ENCODE data around the gene GRID1. TPM values are rescaled to one million over a fixed set of nuclear protein-coding genes. Genes with fewer than 3 reads are reported as not detected.

GRID1 gene
- total and polyA plus RNA-seq, 5 donors, result 0.06 to 1.8 (median 0.29) TPM

GRCh38 chr10:85861513-85862197 lies 504.9 kb downstream of the GRID1 start:
- no peaks in the 10 kb centered on the region for H3K4me1 ChIP-seq (ENCODE audit: control insufficient read depth, insufficient read depth, low read length)
- WGBS, result 70% methylated on average over 3 of the region's 3 CpGs
- H3K27me3 ChIP-seq (ENCODE audit: control insufficient read depth, insufficient read depth), result no peaks in the 10 kb centered on the region
- H3K4me3 ChIP-seq (ENCODE audit: low read length), result no peak overlapping the region
- DNase-seq, result no peak
- no peak for ATAC-seq
- no peak overlapping the region for H3K27ac ChIP-seq (ENCODE audit: low read length)
- intact Hi-C loops (cut with DNase I), result no loop called here
- H3K9me3 ChIP-seq (ENCODE audit: control insufficient read depth, low read length), result no peaks in the 10 kb centered on the region

GRCh38 chr10:85859859-85860258 lies 506.7 kb downstream of the GRID1 start:
- H3K27ac ChIP-seq (ENCODE audit: low read length), result no peak overlapping the region

GRCh38 chr10:85858776-85859515 lies 507.6 kb downstream of the GRID1 start:
- no peak overlapping the region for H3K27ac ChIP-seq (ENCODE audit: low read length)
- ATAC-seq (no peak), DNase-seq (no peak)
- no peak overlapping the region for H3K4me3 ChIP-seq (ENCODE audit: low read length)
- no peaks in the 10 kb centered on the region for H3K9me3 ChIP-seq (ENCODE audit: control insufficient read depth, low read length)
- WGBS, result 88% methylated on average over 3 of the region's 3 CpGs
- no peaks in the 10 kb centered on the region for H3K4me1 ChIP-seq (ENCODE audit: control insufficient read depth, insufficient read depth, low read length)
- H3K27me3 ChIP-seq (ENCODE audit: control insufficient read depth, insufficient read depth), result no peaks in the 10 kb centered on the region
- intact Hi-C loops (cut with DNase I), result no loop called here

More at GRCh38 chr10:85859859-85860258, 506.7 kb downstream of the GRID1 start:
- ATAC-seq, result no peak
- intact Hi-C loops (cut with DNase I), result no loop called here
- H3K4me3 ChIP-seq (ENCODE audit: low read length), result no peak overlapping the region
- H3K9me3 ChIP-seq (ENCODE audit: control insufficient read depth, low read length), result no peaks in the 10 kb centered on the region
- 77% methylated on average over 2 of the region's 2 CpGs for WGBS
- H3K27me3 ChIP-seq (ENCODE audit: control insufficient read depth, insufficient read depth), result no peaks in the 10 kb centered on the region
- H3K4me1 ChIP-seq (ENCODE audit: control insufficient read depth, insufficient read depth, low read length), result no peaks in the 10 kb centered on the region
- DNase-seq, result no peak

- intact Hi-C loops (cut with DNase I), result no loop called here
- DNase-seq (no peak), ATAC-seq (no peak)
- Histone ChIP-seq H3K4me3 (ENCODE audit: low read length) (no peak overlapping the region), H3K9me3 (ENCODE audit: control insufficient read depth, low read length) (no peaks in the 10 kb centered on the region), H3K4me1 (ENCODE audit: control insufficient read depth, insufficient read depth, low read length) (no peaks in the 10 kb centered on the region), H3K27ac (ENCODE audit: low read length) (no peak overlapping the region), H3K27me3 (ENCODE audit: control insufficient read depth, insufficient read depth) (no peaks in the 10 kb centered on the region)
- WGBS, result 92% methylated on average over 3 of the region's 3 CpGs
These were observed 508.8 kb downstream of the GRID1 start for GRCh38 chr10:85857791-85858190.

- H3K27ac ChIP-seq (ENCODE audit: low read length), result no peak overlapping the region
- no peaks in the 10 kb centered on the region for H3K4me1 ChIP-seq (ENCODE audit: control insufficient read depth, insufficient read depth, low read length)
- H3K4me3 ChIP-seq (ENCODE audit: low read length), result no peak overlapping the region
- ATAC-seq, result no peak
- H3K27me3 ChIP-seq (ENCODE audit: control insufficient read depth, insufficient read depth), result no peaks in the 10 kb centered on the region
- DNase-seq, result no peak
- WGBS, result 83% methylated on average over 9 of the region's 9 CpGs
- intact Hi-C loops (cut with DNase I), result no loop called here
- H3K9me3 ChIP-seq (ENCODE audit: control insufficient read depth, low read length), result no peaks in the 10 kb centered on the region
These were observed 509.3 kb downstream of the GRID1 start for GRCh38 chr10:85857305-85857704.

GRCh38 chr10:85851934-85852333 lies 514.7 kb downstream of the GRID1 start:
- Histone ChIP-seq H3K9me3 (ENCODE audit: control insufficient read depth, low read length) (no peaks in the 10 kb centered on the region), H3K27ac (ENCODE audit: low read length) (no peak overlapping the region), H3K4me3 (ENCODE audit: low read length) (no peak overlapping the region), H3K27me3 (ENCODE audit: control insufficient read depth, insufficient read depth) (no peaks in the 10 kb centered on the region), H3K4me1 (ENCODE audit: control insufficient read depth, insufficient read depth, low read length) (no peaks in the 10 kb centered on the region)
- WGBS, result 82% methylated on average over 6 of the region's 6 CpGs
- intact Hi-C loops (cut with DNase I), result no loop called here
- no peak for DNase-seq
- ATAC-seq, result no peak

DNA sequence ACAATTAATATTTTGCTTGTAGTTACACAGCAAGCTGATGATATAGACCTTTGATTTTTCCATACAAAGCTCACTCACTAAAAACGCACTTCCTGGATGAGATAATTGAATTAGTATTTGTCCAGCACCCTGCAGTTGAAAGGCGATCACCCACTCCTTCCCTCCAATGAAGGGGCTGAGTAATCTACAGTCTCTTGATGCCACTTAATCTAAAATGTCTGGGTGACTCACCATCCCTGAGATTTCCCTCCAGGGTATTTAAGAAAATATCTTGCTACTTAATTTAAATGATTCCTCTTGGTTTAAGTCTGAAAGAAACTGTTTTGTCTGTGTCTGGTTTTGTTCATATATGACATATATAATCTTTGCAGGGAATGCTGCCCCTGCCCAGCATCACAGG lies 515.3 kb downstream of the GRID1 start:
- ATAC-seq, result no peak
- Histone ChIP-seq H3K4me3 (ENCODE audit: low read length) (no peak overlapping the region), H3K4me1 (ENCODE audit: control insufficient read depth, insufficient read depth, low read length) (no peaks in the 10 kb centered on the region), H3K27ac (ENCODE audit: low read length) (no peak overlapping the region), H3K27me3 (ENCODE audit: control insufficient read depth, insufficient read depth) (no peaks in the 10 kb centered on the region), H3K9me3 (ENCODE audit: control insufficient read depth, low read length) (no peaks in the 10 kb centered on the region)
- no peak for DNase-seq
- intact Hi-C loops (cut with DNase I), result no loop called here
- WGBS, result 62% methylated on average over 2 of the region's 2 CpGs

- ATAC-seq, result no peak
- no peak overlapping the region for H3K27ac ChIP-seq (ENCODE audit: low read length)
- DNase-seq, result no peak
- intact Hi-C loops (cut with DNase I), result no loop called here
- WGBS, result 94% methylated on average over 3 of the region's 3 CpGs
- no peaks in the 10 kb centered on the region for H3K27me3 ChIP-seq (ENCODE audit: control insufficient read depth, insufficient read depth)
- no peaks in the 10 kb centered on the region for H3K9me3 ChIP-seq (ENCODE audit: control insufficient read depth, low read length)
- H3K4me1 ChIP-seq (ENCODE audit: control insufficient read depth, insufficient read depth, low read length), result no peaks in the 10 kb centered on the region
- no peak overlapping the region for H3K4me3 ChIP-seq (ENCODE audit: low read length)
These were observed 515.9 kb downstream of the GRID1 start for GRCh38 chr10:85850736-85851135.

DNA sequence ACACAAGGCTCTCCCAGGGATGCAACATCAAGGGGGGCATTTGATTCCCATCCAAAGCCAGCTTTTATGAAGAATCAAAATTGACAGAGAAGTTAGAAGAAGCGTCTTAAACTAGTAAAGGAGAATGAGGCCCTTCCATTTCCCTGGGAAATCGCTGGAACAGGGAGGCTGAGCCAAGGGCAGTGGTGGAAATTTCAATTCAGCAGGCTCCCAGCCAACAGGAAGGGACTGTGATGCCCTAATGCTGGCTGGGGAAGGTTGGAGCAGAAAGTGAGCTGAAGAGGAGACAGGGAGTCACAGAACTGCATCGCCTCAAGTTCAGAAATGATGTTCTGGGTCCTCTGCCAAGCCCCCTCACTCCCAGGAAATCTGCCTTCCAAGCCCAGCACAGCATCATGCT lies 517.3 kb downstream of the GRID1 start:
- H3K4me1 ChIP-seq (ENCODE audit: control insufficient read depth, insufficient read depth, low read length), result no peaks in the 10 kb centered on the region
- H3K27ac ChIP-seq (ENCODE audit: low read length), result no peak overlapping the region
- intact Hi-C loops (cut with DNase I), result no loop called here
- H3K9me3 ChIP-seq (ENCODE audit: control insufficient read depth, low read length), result no peaks in the 10 kb centered on the region
- no peaks in the 10 kb centered on the region for H3K27me3 ChIP-seq (ENCODE audit: control insufficient read depth, insufficient read depth)
- ATAC-seq (no peak), DNase-seq (no peak)
- WGBS, result 41% methylated on average over 3 of the region's 3 CpGs
- H3K4me3 ChIP-seq (ENCODE audit: low read length), result no peak overlapping the region

GRCh38 chr10:85848756-85849155 lies 517.8 kb downstream of the GRID1 start:
- H3K27ac ChIP-seq (ENCODE audit: low read length), result no peak overlapping the region
- no peaks in the 10 kb centered on the region for H3K9me3 ChIP-seq (ENCODE audit: control insufficient read depth, low read length)
- no peak for DNase-seq
- intact Hi-C loops (cut with DNase I), result no loop called here
- WGBS, result 71% methylated on average over 4 of the region's 4 CpGs
- no peak for ATAC-seq
- no peaks in the 10 kb centered on the region for H3K27me3 ChIP-seq (ENCODE audit: control insufficient read depth, insufficient read depth)
- no peaks in the 10 kb centered on the region for H3K4me1 ChIP-seq (ENCODE audit: control insufficient read depth, insufficient read depth, low read length)
- H3K4me3 ChIP-seq (ENCODE audit: low read length), result no peak overlapping the region

- Histone ChIP-seq H3K9me3 (ENCODE audit: control insufficient read depth, low read length) (no peaks in the 10 kb centered on the region), H3K4me3 (ENCODE audit: low read length) (no peak overlapping the region), H3K4me1 (ENCODE audit: control insufficient read depth, insufficient read depth, low read length) (no peaks in the 10 kb centered on the region), H3K27ac (ENCODE audit: low read length) (no peak overlapping the region), H3K27me3 (ENCODE audit: control insufficient read depth, insufficient read depth) (no peaks in the 10 kb centered on the region)
- ATAC-seq (no peak), DNase-seq (no peak)
- intact Hi-C loops (cut with DNase I), result no loop called here
These were observed 519.5 kb downstream of the GRID1 start for GRCh38 chr10:85847085-85847484.
